Renal cortex interstitium (tissue), 11 donors: ENCODE data around the gene PRPF19. TPM values are rescaled to one million over a fixed set of nuclear protein-coding genes. Genes with fewer than 3 reads are reported as not detected.

ENCODE experiments used
- DNase-seq, 11 donors: peaks; one replicate each; pipeline ENCODE4 v3.0.0-alpha.2; 2013; ENCODE audit warnings: low read depth in 9 of 11, low spot score in 4 of 11; ENCODE audit errors: extremely low read depth in 1 of 11
- polyA plus RNA-seq, 3 donors: library from polyadenylated mRNA; unstranded; fragments of 120-200 nt; gene quantifications; one replicate each; pipeline ENCODE4 v1.2.1, GENCODE V29; 2013; ENCODE audit not compliant: insufficient read length in 3 of 3

The PRPF19 gene
- polyA plus RNA-seq, 3 donors = 120 to 148 (median 134) TPM

- DNase-seq = no peak
Observed at GRCh38 chr11:60870733-60871377, 35.5 kb downstream of the PRPF19 start.

- no peak for DNase-seq
Observed at GRCh38 chr11:60870276-60870675, 36.1 kb downstream of the PRPF19 start.

- DNase-seq = no peak
Observed at GRCh38 chr11:60869451-60869825, 36.9 kb downstream of the PRPF19 start.

- no peak for DNase-seq
Observed at GRCh38 chr11:60868682-60869450, 37.5 kb downstream of the PRPF19 start.

- no peak for DNase-seq
Observed at GRCh38 chr11:60867871-60868681, 38.3 kb downstream of the PRPF19 start.

- DNase-seq = no peak
Observed at GRCh38 chr11:60866911-60867870, 39.2 kb downstream of the PRPF19 start, which contains the start of gene ZP1. Gene ZP1, plus strand, starts transcription at chr11:60867542. Its CDS starts 20 bp downstream, at chr11:60867562.

- DNase-seq = no peak
Observed at GRCh38 chr11:60864856-60865513, 41.4 kb downstream of the PRPF19 start.

- DNase-seq = no peak
Observed at GRCh38 chr11:60863550-60864521, 42.5 kb downstream of the PRPF19 start.

GRCh38 chr11:60862171-60862570, 44.2 kb downstream of the PRPF19 start:
- DNase-seq = no peak

- DNase-seq = no peak
Observed at GRCh38 chr11:60860943-60861342, 45.4 kb downstream of the PRPF19 start.

- no peak for DNase-seq
Observed at GRCh38 chr11:60859616-60860250, 46.7 kb downstream of the PRPF19 start.

GRCh38 chr11:60858731-60859464, 47.5 kb downstream of the PRPF19 start:
- no peak for DNase-seq

- no peak for DNase-seq
Observed at GRCh38 chr11:60858236-60858635, 48.1 kb downstream of the PRPF19 start.

GRCh38 chr11:60857378-60858232, 48.8 kb downstream of the PRPF19 start:
- DNase-seq = no peak
